ENCODE results near the gene BLOC1S6. TPM values are rescaled to one million over a fixed set of nuclear protein-coding genes. Genes with fewer than 3 reads are reported as not detected.

Gene BLOC1S6
- total and polyA plus RNA-seq, 7 donors = 14.3 to 55.2 (median 31.7) TPM

- TF ChIP-seq, protein P1, sequence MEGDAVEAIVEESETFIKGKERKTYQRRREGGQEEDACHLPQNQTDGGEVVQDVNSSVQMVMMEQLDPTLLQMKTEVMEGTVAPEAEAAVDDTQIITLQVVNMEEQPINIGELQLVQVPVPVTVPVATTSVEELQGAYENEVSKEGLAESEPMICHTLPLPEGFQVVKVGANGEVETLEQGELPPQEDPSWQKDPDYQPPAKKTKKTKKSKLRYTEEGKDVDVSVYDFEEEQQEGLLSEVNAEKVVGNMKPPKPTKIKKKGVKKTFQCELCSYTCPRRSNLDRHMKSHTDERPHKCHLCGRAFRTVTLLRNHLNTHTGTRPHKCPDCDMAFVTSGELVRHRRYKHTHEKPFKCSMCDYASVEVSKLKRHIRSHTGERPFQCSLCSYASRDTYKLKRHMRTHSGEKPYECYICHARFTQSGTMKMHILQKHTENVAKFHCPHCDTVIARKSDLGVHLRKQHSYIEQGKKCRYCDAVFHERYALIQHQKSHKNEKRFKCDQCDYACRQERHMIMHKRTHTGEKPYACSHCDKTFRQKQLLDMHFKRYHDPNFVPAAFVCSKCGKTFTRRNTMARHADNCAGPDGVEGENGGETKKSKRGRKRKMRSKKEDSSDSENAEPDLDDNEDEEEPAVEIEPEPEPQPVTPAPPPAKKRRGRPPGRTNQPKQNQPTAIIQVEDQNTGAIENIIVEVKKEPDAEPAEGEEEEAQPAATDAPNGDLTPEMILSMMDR (IDR thresholded peaks at IDR 0.05) = no peak
- peaks cover 39% of the 10 kb centered on the region for H3K4me1 ChIP-seq
- intact Hi-C loops (cut with DNase I) = no loop called here
- H3K9me3 ChIP-seq = no peaks in the 10 kb centered on the region
- H3K4me3 ChIP-seq = no peak overlapping the region
- DNase-seq (no peak), ATAC-seq (no peak)
- H3K27ac ChIP-seq = no peak overlapping the region
- H3K27me3 ChIP-seq (ENCODE audit: insufficient read depth in 3 of 3, low read length in 2 of 3) = no peaks in the 10 kb centered on the region
- WGBS, 3 donors = 89 to 92% (median 90%) methylated on average over 6 of the region's 6 CpGs
- H3K36me3 ChIP-seq (ENCODE audit: insufficient read depth in 1 of 2, low read depth in 1 of 2) = peaks cover 0 to 6% of the 10 kb centered on the region in 2 donors
Observed at GRCh38 chr15:45654749-45655148, 67.6 kb downstream of the BLOC1S6 start.

DNA sequence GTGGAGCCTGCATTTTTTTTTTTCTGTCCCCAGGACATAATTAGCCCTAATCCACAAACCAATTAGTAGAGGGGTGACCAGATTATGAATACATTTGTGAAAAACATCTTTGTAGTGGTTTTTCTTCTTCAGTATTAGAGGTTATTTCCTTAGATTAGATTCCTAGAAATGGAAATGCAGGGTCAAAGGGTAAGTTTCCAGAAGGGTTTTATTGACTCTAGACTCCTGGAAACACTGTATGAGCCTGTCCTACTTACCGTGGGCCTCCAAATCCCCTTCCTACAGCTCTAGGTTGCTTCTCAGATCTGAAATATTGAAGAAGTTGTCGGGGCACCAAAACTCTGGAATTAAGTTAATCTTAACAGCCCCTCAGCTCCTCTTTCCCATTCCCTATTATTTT is 70.1 kb downstream of the BLOC1S6 start:
- WGBS, 3 donors = 63 to 86% (median 82%) methylated on average over 2 of the region's 2 CpGs
- TF ChIP-seq, protein P1 (IDR thresholded peaks at IDR 0.05) = no peak
- H3K9me3 ChIP-seq = no peaks in the 10 kb centered on the region
- H3K36me3 ChIP-seq (ENCODE audit: insufficient read depth in 1 of 2, low read depth in 1 of 2) = peaks cover 8 to 11% of the 10 kb centered on the region in 2 donors
- peak overlapping the region; percentile 87 for H3K27ac ChIP-seq
- H3K4me1 ChIP-seq = peaks cover 46% of the 10 kb centered on the region
- ATAC-seq (no peak), DNase-seq (no peak)
- H3K4me3 ChIP-seq = no peak overlapping the region
- intact Hi-C loops (cut with DNase I) = no loop called here
- no peaks in the 10 kb centered on the region for H3K27me3 ChIP-seq (ENCODE audit: insufficient read depth in 3 of 3, low read length in 2 of 3)

GRCh38 chr15:45657764-45658545 is 70.8 kb downstream of the BLOC1S6 start:
- no peaks in the 10 kb centered on the region for H3K9me3 ChIP-seq
- H3K36me3 ChIP-seq (ENCODE audit: insufficient read depth in 1 of 2, low read depth in 1 of 2) = peaks cover 11 to 18% of the 10 kb centered on the region in 2 donors
- TF ChIP-seq, protein P1 (IDR thresholded peaks at IDR 0.05) = no peak
- peak overlapping the region; percentile 87 for H3K27ac ChIP-seq
- peaks cover 46% of the 10 kb centered on the region for H3K4me1 ChIP-seq
- no peak for DNase-seq
- H3K27me3 ChIP-seq (ENCODE audit: insufficient read depth in 3 of 3, low read length in 2 of 3) = no peaks in the 10 kb centered on the region
- no peak overlapping the region for H3K4me3 ChIP-seq
- intact Hi-C loops (cut with DNase I) = no loop called here
- WGBS, 3 donors = 67 to 76% (median 72%) methylated on average over 8 of the region's 8 CpGs
- ATAC-seq = no peak

Other genes with a start within 250 kb of the BLOC1S6 start
- 10 to 100 TPM; 20.8 to 41.3 (median 26.2) TPM for gene GATM, start 208.8 kb upstream of the BLOC1S6 start, total RNA-seq
- gene GATM, start 208.8 kb upstream of the BLOC1S6 start, polyA plus RNA-seq = 10 to 100 TPM; 13.1 to 21.4 (median 16.5) TPM
- 1 to 10 TPM; 1.9 to 2.2 (median 2.1) TPM for gene SLC30A4, start 64.6 kb upstream of the BLOC1S6 start, total RNA-seq
- 1 to 10 TPM in 1 of 3 donors, under 1 TPM in 2; 0.59 to 1.6 (median 0.95) TPM for gene SLC30A4, start 64.6 kb upstream of the BLOC1S6 start, polyA plus RNA-seq
- gene SQOR, start 47.6 kb downstream of the BLOC1S6 start, total RNA-seq = 100 to 1,000 TPM in 3 of 4 donors, 10 to 100 TPM in 1; 46.5 to 174 (median 152) TPM
- 100 to 1,000 TPM in 1 of 3 donors, 10 to 100 TPM in 2; 67.6 to 142 (median 70.2) TPM for gene SQOR, start 47.6 kb downstream of the BLOC1S6 start, polyA plus RNA-seq